Bronchial epithelial cell (primary cell): ENCODE results near the gene FBXO31. TPM values are rescaled to one million over a fixed set of nuclear protein-coding genes. Genes with fewer than 3 reads are reported as not detected.

Source experiments
- DNase-seq: peaks from one replicate; pipeline ENCODE4 v3.0.0-alpha.2; 2010; ENCODE audit warnings: low read depth
- FAIRE-seq: peaks from 2 replicates; lab custom pipeline; 2011; peaks lifted over from hg19 to GRCh38; lab: Jason Lieb, UNC
- H3K27me3 ChIP-seq: 2 replicates; pipeline ENCODE4 v1.5.1; 2011; ENCODE audit warnings: low read length; ENCODE audit not compliant: control insufficient read depth, insufficient read depth
- H3K36me3 ChIP-seq: 2 replicates; pipeline ENCODE4 v1.5.1; 2011; ENCODE audit warnings: low read length; ENCODE audit not compliant: control insufficient read depth, insufficient read depth
- H3K4me3 ChIP-seq: 2 replicates; pipeline ENCODE4 v1.5.1; 2011; ENCODE audit warnings: mild to moderate bottlenecking, low read depth, low read length, control low read depth
- CTCF ChIP-seq: IDR thresholded peaks from 2 replicates; pipeline ENCODE4 v1.5.1; 2011; ENCODE audit warnings: mild to moderate bottlenecking, moderate library complexity, low read length, control low read depth, inconsistent platforms; ENCODE audit not compliant: insufficient read depth, severe bottlenecking
- total RNA-seq: library from RNA; depleted of rRNA; stranded (reverse); fragments of >200 nt; gene quantifications from 2 replicates; pipeline ENCODE4 v1.2.1, GENCODE V29; 2014

Gene FBXO31
- total RNA-seq, 1 donor from 2014 or later = 24.7 TPM

- H3K36me3 ChIP-seq = no peaks in the 10 kb centered on the region
- no peak overlapping the region for H3K4me3 ChIP-seq
- DNase-seq = no peak
- no peaks in the 10 kb centered on the region for H3K27me3 ChIP-seq
- TF ChIP-seq CTCF = no peak
- FAIRE-seq = no peak
These were observed 73.7 kb downstream of the FBXO31 start for GRCh38 chr16:87309620-87310525.

GRCh38 chr16:87308826-87309225 lies 74.8 kb downstream of the FBXO31 start:
- TF ChIP-seq CTCF = no peak
- no peaks in the 10 kb centered on the region for H3K36me3 ChIP-seq
- no peak overlapping the region for H3K4me3 ChIP-seq
- FAIRE-seq = no peak
- DNase-seq = no peak
- no peaks in the 10 kb centered on the region for H3K27me3 ChIP-seq

GRCh38 chr16:87306516-87306915 lies 77.1 kb downstream of the FBXO31 start:
- Histone ChIP-seq H3K36me3 (no peaks in the 10 kb centered on the region), H3K4me3 (no peak overlapping the region), H3K27me3 (no peaks in the 10 kb centered on the region)
- DNase-seq (no peak), FAIRE-seq (no peak)
- TF ChIP-seq CTCF = no peak

- FAIRE-seq = no peak
- no peak overlapping the region for H3K4me3 ChIP-seq
- no peaks in the 10 kb centered on the region for H3K36me3 ChIP-seq
- no peak for TF ChIP-seq CTCF
- no peak for DNase-seq
- H3K27me3 ChIP-seq = no peaks in the 10 kb centered on the region
These were observed 77.8 kb downstream of the FBXO31 start for GRCh38 chr16:87305505-87306391.

GRCh38 chr16:87304951-87305350 lies 78.6 kb downstream of the FBXO31 start:
- DNase-seq (no peak), FAIRE-seq (no peak)
- no peaks in the 10 kb centered on the region for H3K27me3 ChIP-seq
- H3K36me3 ChIP-seq = no peaks in the 10 kb centered on the region
- H3K4me3 ChIP-seq = no peak overlapping the region
- TF ChIP-seq CTCF = no peak
